Esophagus (tissue), 2 donors: Measurements from ENCODE around the gene HDAC3. TPM values are rescaled to one million over a fixed set of nuclear protein-coding genes. Genes with fewer than 3 reads are reported as not detected.
A peak's percentile ranks its signal among the peaks of the same experiment; 100 is the strongest.

Source experiments
- H3K27ac ChIP-seq, 2 donors: one replicate each; pipeline ENCODE4 v1.5.1; 2013; ENCODE audit warnings: low read depth in 2 of 2, mild to moderate bottlenecking in 2 of 2, inconsistent platforms in 1 of 2, low read length in 1 of 2, moderate library complexity in 1 of 2
- H3K27me3 ChIP-seq, 2 donors: one replicate each; pipeline ENCODE4 v1.6.1; 2013; ENCODE audit warnings: low read length in 2 of 2, control low read depth in 1 of 2, mild to moderate bottlenecking in 1 of 2; ENCODE audit not compliant: insufficient read depth in 2 of 2, control insufficient read depth in 1 of 2
- H3K36me3 ChIP-seq, 2 donors: one replicate each; pipeline ENCODE4 v1.6.1; 2013; ENCODE audit warnings: low read length in 1 of 2; ENCODE audit not compliant: control insufficient read depth in 2 of 2, insufficient read depth in 2 of 2
- H3K4me1 ChIP-seq, 2 donors: one replicate each; pipeline ENCODE4 v1.6.1; 2013; ENCODE audit warnings: low read length in 1 of 2; ENCODE audit not compliant: control insufficient read depth in 2 of 2, insufficient read depth in 2 of 2
- H3K4me3 ChIP-seq, 2 donors: one replicate each; pipeline ENCODE4 v1.5.1; 2013; ENCODE audit warnings: low read length in 2 of 2, mild to moderate bottlenecking in 2 of 2, low read depth in 1 of 2, moderate library complexity in 1 of 2
- H3K9me3 ChIP-seq, 2 donors: one replicate each; pipeline ENCODE4 v1.6.1; 2013; ENCODE audit warnings: mild to moderate bottlenecking in 2 of 2, low read depth in 1 of 2, low read length in 1 of 2, moderate library complexity in 1 of 2; ENCODE audit not compliant: control insufficient read depth in 2 of 2, insufficient read depth in 1 of 2
- WGBS, 2 donors: extraction: QIAGEN DNeasy Blood & Tissue Kit; methylation state at CpG; one replicate each; pipeline ENCODE4 v1.1.7; 2013; 5-methylcytosine and 5-hydroxymethylcytosine counted together
- polyA plus RNA-seq, 2 donors: library from polyadenylated mRNA; stranded (reverse); fragments of 200-250 nt; gene quantifications; one replicate each; pipeline ENCODE4 v1.2.3, GENCODE V29; 2013
- donor health status: healthy with polysubstance abuse.
- donor health status: Bipolar disorder and iron deficiency.

The HDAC3 gene
- polyA plus RNA-seq, 2 donors, result 38.9 to 46.3 TPM

DNA sequence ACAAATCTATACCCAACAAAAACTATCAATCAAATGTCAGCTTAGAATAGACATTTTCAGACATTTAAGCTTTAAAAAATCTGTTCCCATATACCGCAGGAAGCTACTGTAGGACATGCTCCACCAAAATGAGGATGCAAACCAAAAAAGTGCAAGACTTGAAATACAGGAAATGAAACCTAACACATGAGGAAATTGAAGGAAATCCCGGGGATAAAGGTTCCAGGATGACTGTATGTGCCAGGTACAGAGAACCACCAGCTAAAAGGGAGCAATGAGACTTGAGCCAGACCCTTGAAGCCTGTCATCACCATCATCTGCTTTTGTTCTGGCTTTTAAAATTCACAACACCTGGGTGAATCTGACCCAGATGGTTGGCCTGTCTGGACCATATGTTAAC is 39.3 kb downstream of the HDAC3 start:
- no peaks in the 10 kb centered on the region for H3K27me3 ChIP-seq
- H3K4me1 ChIP-seq, result no peaks in the 10 kb centered on the region
- H3K9me3 ChIP-seq, result no peaks in the 10 kb centered on the region
- H3K27ac ChIP-seq, result peak overlapping the region; percentile 40 to 52
- H3K4me3 ChIP-seq, result no peak overlapping the region
- peaks cover 0 to 3% of the 10 kb centered on the region in 2 donors for H3K36me3 ChIP-seq
- 54 to 57% methylated on average over 2 of the region's 2 CpGs for WGBS, 2 donors

DNA sequence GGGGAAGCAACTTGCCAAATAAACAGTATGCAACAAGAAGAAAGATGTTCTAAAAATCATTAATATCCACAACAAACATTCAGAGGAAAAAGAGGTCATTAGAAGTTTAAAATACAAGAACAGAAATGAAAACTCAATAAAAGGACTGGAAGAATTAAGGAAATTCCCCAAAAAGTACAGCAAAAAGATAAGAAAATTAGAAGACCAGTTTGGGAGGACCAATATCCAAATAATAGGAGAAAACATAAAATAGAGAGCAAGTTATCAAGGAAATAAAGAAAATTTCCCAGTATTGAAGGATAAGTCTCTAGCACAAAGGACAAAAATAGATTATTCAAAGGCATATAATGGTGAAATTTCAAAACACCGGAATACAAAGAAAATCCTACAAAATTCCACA is 39.8 kb downstream of the HDAC3 start:
- Histone ChIP-seq H3K27me3 (no peaks in the 10 kb centered on the region), H3K4me1 (no peaks in the 10 kb centered on the region), H3K36me3 (peaks cover 0 to 3% of the 10 kb centered on the region in 2 donors), H3K9me3 (no peaks in the 10 kb centered on the region), H3K4me3 (no peak overlapping the region), H3K27ac (no peak overlapping the region)
- 96 to 100% methylated on average over 1 of the region's 1 CpG for WGBS, 2 donors

DNA sequence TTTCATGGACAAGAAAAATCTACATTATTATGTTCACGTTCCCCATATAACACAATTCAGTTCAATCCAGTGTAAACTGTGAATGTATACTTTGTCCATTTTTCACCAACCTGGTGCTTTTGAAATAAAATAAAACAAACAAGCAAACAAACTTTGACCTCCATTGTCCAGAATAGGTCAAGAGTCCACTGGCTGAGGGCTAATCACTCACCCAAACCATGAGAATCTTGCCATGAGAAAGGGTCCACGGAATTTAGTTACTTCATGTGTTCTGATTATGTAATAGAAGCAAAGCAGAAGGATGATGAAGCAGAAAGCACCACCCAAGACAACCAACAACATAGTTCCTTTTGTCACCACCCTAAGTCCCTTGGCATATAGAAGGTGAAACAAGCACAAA is 46.5 kb downstream of the HDAC3 start:
- Histone ChIP-seq H3K4me3 (no peak overlapping the region), H3K27ac (no peak overlapping the region), H3K36me3 (no peaks in the 10 kb centered on the region), H3K4me1 (no peaks in the 10 kb centered on the region), H3K27me3 (no peaks in the 10 kb centered on the region), H3K9me3 (no peaks in the 10 kb centered on the region)
- 67 to 79% methylated on average over 2 of the region's 2 CpGs for WGBS, 2 donors

DNA sequence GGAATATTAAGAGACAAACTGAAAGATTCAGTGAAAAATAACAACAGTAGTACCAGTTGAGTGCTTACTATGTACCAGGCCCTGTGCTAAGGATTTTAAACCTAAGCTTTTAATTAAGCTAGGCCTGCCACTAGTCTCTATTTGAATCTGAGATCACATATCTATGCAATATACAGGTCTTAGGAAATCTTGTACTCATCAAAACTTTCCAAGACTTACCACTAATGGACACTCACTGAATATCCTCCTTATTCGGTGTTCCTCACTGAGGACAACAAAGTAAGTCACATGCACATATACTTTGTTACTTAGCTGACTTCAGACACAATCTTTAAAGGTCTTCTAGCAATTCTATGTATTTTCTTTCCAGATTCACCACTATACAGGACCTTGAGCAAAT is 50.4 kb downstream of the HDAC3 start:
- H3K4me3 ChIP-seq, result no peak overlapping the region
- no peak overlapping the region for H3K27ac ChIP-seq
- no peaks in the 10 kb centered on the region for H3K4me1 ChIP-seq
- no peaks in the 10 kb centered on the region for H3K27me3 ChIP-seq
- 92 to 97% methylated on average over 1 of the region's 1 CpG for WGBS, 2 donors
- H3K9me3 ChIP-seq, result no peaks in the 10 kb centered on the region
- H3K36me3 ChIP-seq, result peaks cover 0 to 6% of the 10 kb centered on the region in 2 donors

DNA sequence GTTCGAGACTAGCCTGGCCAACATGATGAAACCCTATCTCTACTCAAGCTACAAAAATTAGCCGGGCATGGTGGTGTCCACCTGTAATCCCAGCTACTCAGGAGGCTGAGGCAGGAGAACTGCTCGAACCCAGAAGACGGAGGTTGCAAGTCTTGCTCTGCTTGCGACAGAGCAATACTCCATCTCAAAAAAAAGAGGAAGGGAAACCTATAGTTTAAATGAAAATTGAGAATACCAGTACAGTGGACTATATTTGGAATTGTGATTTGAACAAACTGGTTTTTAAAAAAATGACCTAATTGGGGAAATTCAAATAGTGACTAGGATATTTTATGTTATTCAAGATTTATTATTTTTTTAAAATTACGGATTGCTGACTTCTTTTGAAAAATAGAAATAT is 51.1 kb downstream of the HDAC3 start:
- H3K27ac ChIP-seq, result no peak overlapping the region
- H3K9me3 ChIP-seq, result no peaks in the 10 kb centered on the region
- no peaks in the 10 kb centered on the region for H3K4me1 ChIP-seq
- WGBS, 2 donors, result 93 to 94% methylated on average over 6 of the region's 6 CpGs
- H3K4me3 ChIP-seq, result no peak overlapping the region
- no peaks in the 10 kb centered on the region for H3K27me3 ChIP-seq
- H3K36me3 ChIP-seq, result peaks cover 0 to 11% of the 10 kb centered on the region in 2 donors

DNA sequence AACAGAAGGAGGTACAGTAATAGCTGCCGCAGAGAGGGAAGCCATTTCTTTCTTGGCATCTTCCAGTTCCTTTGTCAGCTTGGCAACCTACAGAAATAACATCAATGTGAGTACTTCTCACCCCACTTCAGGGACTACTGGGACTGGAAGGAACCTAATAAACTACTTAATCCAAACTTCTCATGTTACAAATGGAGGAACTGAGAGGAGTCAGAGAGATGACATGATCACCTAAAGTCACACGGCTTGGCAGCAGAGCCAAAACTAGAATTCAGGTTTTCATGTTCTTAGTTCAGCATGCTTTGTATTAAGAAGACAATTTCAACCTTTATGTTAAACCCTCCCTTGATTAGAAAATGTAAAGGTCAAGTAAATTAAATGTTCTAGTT is 62.5 kb downstream of the HDAC3 start:
- Histone ChIP-seq H3K4me1 (no peaks in the 10 kb centered on the region), H3K4me3 (no peak overlapping the region), H3K36me3 (peaks cover 12 to 24% of the 10 kb centered on the region in 2 donors), H3K9me3 (no peaks in the 10 kb centered on the region), H3K27ac (no peak overlapping the region), H3K27me3 (no peaks in the 10 kb centered on the region)
- WGBS, 2 donors, result 82 to 92% methylated on average over 2 of the region's 2 CpGs

DNA sequence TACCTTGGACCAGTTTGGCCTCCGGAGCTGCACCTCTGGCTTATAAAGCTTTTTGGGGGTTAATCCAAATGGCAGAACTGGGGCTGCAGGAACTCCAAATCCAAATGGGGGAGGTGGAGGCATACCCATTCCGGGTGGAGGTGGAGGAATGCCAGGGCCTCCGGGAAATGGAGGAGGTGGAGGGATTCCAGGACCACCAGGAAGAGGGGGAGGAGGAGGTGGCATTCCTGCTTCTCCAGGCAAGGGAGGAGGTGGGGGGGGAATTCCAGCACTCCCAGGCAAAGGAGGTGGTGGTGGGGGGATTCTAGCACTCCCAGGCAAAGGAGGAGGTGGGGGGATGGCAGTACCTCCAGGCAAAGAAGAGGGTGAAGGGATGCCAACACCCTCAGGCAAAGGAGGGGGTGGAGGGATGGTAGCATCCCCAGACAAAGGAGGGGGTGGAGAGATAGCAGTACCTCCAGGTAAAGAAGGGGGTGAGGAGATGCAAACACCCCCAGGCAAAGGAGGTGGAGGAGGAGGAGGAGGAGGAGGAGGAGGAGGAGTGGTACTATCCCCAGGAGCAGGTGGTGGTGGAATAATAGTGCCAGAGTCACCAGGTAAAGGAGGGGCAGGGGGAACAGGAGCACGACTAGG is 63.0 kb downstream of the HDAC3 start:
- Histone ChIP-seq H3K4me1 (no peaks in the 10 kb centered on the region), H3K36me3 (peaks cover 12 to 21% of the 10 kb centered on the region in 2 donors), H3K27me3 (no peaks in the 10 kb centered on the region), H3K4me3 (no peak overlapping the region), H3K9me3 (no peaks in the 10 kb centered on the region), H3K27ac (no peak overlapping the region)
- 68 to 76% methylated on average over 4 of the region's 4 CpGs for WGBS, 2 donors

Other genes with a start within 250 kb of the HDAC3 start
- under 1 TPM; 0.36 to 0.37 TPM for gene PCDHGB4, start 249.2 kb downstream of the HDAC3 start, polyA plus RNA-seq
- under 1 TPM; 0.06 to 0.29 TPM for gene PCDHGA8, start 244.2 kb downstream of the HDAC3 start, polyA plus RNA-seq
- 1 to 10 TPM; 1.0 to 1.7 TPM for gene PCDHGB5, start 238.9 kb downstream of the HDAC3 start, polyA plus RNA-seq
- under 1 TPM; 0.54 to 0.83 TPM for gene PCDHGA9, start 234.1 kb downstream of the HDAC3 start, polyA plus RNA-seq
- gene PCDHGB6, start 228.8 kb downstream of the HDAC3 start, polyA plus RNA-seq, result under 1 TPM; 0.60 to 0.92 TPM
- gene PCDHGA10, start 223.9 kb downstream of the HDAC3 start, polyA plus RNA-seq, result 1 to 10 TPM; 1.1 to 1.2 TPM
- gene PCDHGB7, start 219.2 kb downstream of the HDAC3 start, polyA plus RNA-seq, result 1 to 10 TPM; 1.2 to 1.4 TPM
- under 1 TPM; 0.44 to 0.75 TPM for gene PCDHGA11, start 215.8 kb downstream of the HDAC3 start, polyA plus RNA-seq
- gene PCDHGA12, start 206.3 kb downstream of the HDAC3 start, polyA plus RNA-seq, result under 1 TPM; 0.34 to 0.65 TPM
- gene PCDHGC3, start 160.9 kb downstream of the HDAC3 start, polyA plus RNA-seq, result 10 to 100 TPM; 25.8 to 32.1 TPM
- gene PCDHGC4, start 151.8 kb downstream of the HDAC3 start, polyA plus RNA-seq, result under 1 TPM; 0.05 to 0.45 TPM
- gene PCDHGC5, start 147.8 kb downstream of the HDAC3 start, polyA plus RNA-seq, result under 1 TPM; 0.05 to 0.43 TPM
- 10 to 100 TPM; 84.2 to 84.5 TPM for gene DIAPH1, start 17.8 kb downstream of the HDAC3 start, polyA plus RNA-seq
- 1 to 10 TPM; 6.3 to 6.7 TPM for gene RELL2, start 148 bp upstream of the HDAC3 start, polyA plus RNA-seq
- gene FCHSD1, start 14.6 kb upstream of the HDAC3 start, polyA plus RNA-seq, result 10 to 100 TPM; 10.3 to 16.2 TPM
- 1 to 10 TPM; 2.9 to 4.0 TPM for gene ARAP3, start 45.4 kb upstream of the HDAC3 start, polyA plus RNA-seq
- gene PCDH1, start 241.6 kb upstream of the HDAC3 start, polyA plus RNA-seq, result 10 to 100 TPM; 36.4 to 42.6 TPM